WTC11 (cell line): Measurements from ENCODE around the gene EXOC4. TPM values are rescaled to one million over a fixed set of nuclear protein-coding genes. Genes with fewer than 3 reads are reported as not detected.

Source experiments
- ATAC-seq: fragments of 200-7000 bp; cut with Tn5 transposase; 2 replicates; pipeline ENCODE4 v1.10.0; 2021; ENCODE audit warnings: mild to moderate bottlenecking, moderate library complexity
- CTCF ChIA-PET: fragments of 300-600 bp; sonication (Branson Sonifier 250); formaldehyde crosslinking; loops from one replicate; lab custom pipeline; 2021; ENCODE audit warnings: antibody characterized with exemption; lab: Charles Lee
- POLR2A ChIA-PET: fragments of 350-600 bp; sonication (Branson Sonifier 250); formaldehyde crosslinking; loops from one replicate; lab custom pipeline; 2021; ENCODE audit warnings: antibody characterized with exemption; lab: Charles Lee
- DNase-seq: peaks from one replicate; pipeline ENCODE4 v3.0.0; 2021; ENCODE audit warnings: low spot score
- H3K27ac Mint-ChIP-seq: 2 replicates; pipeline ENCODE4 v1.8.0; 2021; ENCODE audit warnings: mixed read lengths
- H3K27me3 Mint-ChIP-seq: 2 replicates; pipeline ENCODE4 v1.8.0; 2021; ENCODE audit warnings: low read depth, mild to moderate bottlenecking, moderate library complexity, mixed read lengths
- H3K36me3 Mint-ChIP-seq: 2 replicates; pipeline ENCODE4 v1.8.0; 2021; ENCODE audit warnings: mixed read lengths
- H3K4me1 Mint-ChIP-seq: 2 replicates; pipeline ENCODE4 v1.8.0; 2022; ENCODE audit warnings: mixed read lengths
- H3K4me3 Mint-ChIP-seq: 2 replicates; pipeline ENCODE4 v1.8.0; 2021; ENCODE audit warnings: mild to moderate bottlenecking, moderate library complexity, mixed read lengths
- H3K9me3 Mint-ChIP-seq: 2 replicates; pipeline ENCODE4 v1.8.0; 2021; ENCODE audit warnings: mixed read lengths
- CTCF ChIP-seq: fragments of 200-600 bp; IDR thresholded peaks from 2 replicates; pipeline ENCODE4 v1.8.0; 2022; ENCODE audit warnings: antibody characterized with exemption
- E2F4 ChIP-seq: sonication (generic); formaldehyde crosslinking; IDR thresholded peaks from 2 replicates; pipeline ENCODE4 v1.8.1; 2022; ENCODE audit warnings: low read depth, mild to moderate bottlenecking, moderate library complexity, missing genetic modification reagents, borderline replicate concordance
- ERG ChIP-seq: fragments of 250-450 bp; sonication (Bioruptor Pico); IDR thresholded peaks from 2 replicates; pipeline ENCODE4 v1.8.0; 2021; ENCODE audit warnings: mild to moderate bottlenecking
- ETV6 ChIP-seq: sonication (generic); formaldehyde crosslinking; IDR thresholded peaks from 2 replicates; pipeline ENCODE4 v1.8.1; 2022; ENCODE audit warnings: mild to moderate bottlenecking, missing genetic modification reagents
- GABPB1 ChIP-seq: sonication (generic); formaldehyde crosslinking; IDR thresholded peaks from 2 replicates; pipeline ENCODE4 v1.8.1; 2023; ENCODE audit warnings: mild to moderate bottlenecking, missing genetic modification reagents
- GTF2I ChIP-seq: fragments of 250-450 bp; sonication (Bioruptor Pico); conservative IDR thresholded peaks from 2 replicates; pipeline ENCODE4 v1.4.0; 2021; ENCODE audit warnings: mild to moderate bottlenecking
- KAT7 ChIP-seq: sonication (generic); formaldehyde crosslinking; IDR thresholded peaks from 2 replicates; pipeline ENCODE4 v1.8.1; 2023; ENCODE audit warnings: missing genetic modification reagents, mild to moderate bottlenecking, borderline replicate concordance
- OVOL2 ChIP-seq: fragments of 250-450 bp; sonication (Bioruptor Pico); IDR thresholded peaks from 2 replicates; pipeline ENCODE4 v1.9.0; 2021; ENCODE audit warnings: mild to moderate bottlenecking, borderline replicate concordance
- TCF7 ChIP-seq: sonication (generic); formaldehyde crosslinking; IDR thresholded peaks from 2 replicates; pipeline ENCODE4 v1.8.0; 2022; ENCODE audit warnings: mild to moderate bottlenecking, low read depth, missing genetic modification reagents, moderate library complexity
- USF2 ChIP-seq: sonication (generic); formaldehyde crosslinking; IDR thresholded peaks from 2 replicates; pipeline ENCODE4 v1.8.1; 2023; ENCODE audit warnings: mild to moderate bottlenecking, missing genetic modification reagents, moderate library complexity
- ZNF425 ChIP-seq: fragments of 250-450 bp; sonication (Bioruptor Pico); conservative IDR thresholded peaks from 2 replicates; pipeline ENCODE4 v1.9.0; 2021; ENCODE audit warnings: mild to moderate bottlenecking
- total RNA-seq: library from RNA; stranded (reverse); gene quantifications from 3 replicates; pipeline ENCODE4 v1.2.3, GENCODE V29; 2021

EXOC4 gene
- total RNA-seq, 1 experiment from 2014 or later = 62.0 TPM

GRCh38 chr7:134016223-134016941 lies 763.5 kb downstream of the EXOC4 start:
- ChIA-PET CTCF (interaction anchor here (0.6 to 3.1 kb wide), 7 partner anchors 8 to 650 kb away, joined by 3 to 28 read pairs (median 4); no protein-coding TSS in a partner anchor), POLR2A (no interaction called here)
- no peaks in the 10 kb centered on the region for H3K27me3 Mint-ChIP-seq
- no peak overlapping the region for H3K27ac Mint-ChIP-seq
- ATAC-seq (peak; percentile 78), DNase-seq (peak; percentile 53)
- no peak overlapping the region for H3K4me3 Mint-ChIP-seq
- H3K4me1 Mint-ChIP-seq = peaks cover 24% of the 10 kb centered on the region
- H3K9me3 Mint-ChIP-seq = no peaks in the 10 kb centered on the region
- H3K36me3 Mint-ChIP-seq = no peaks in the 10 kb centered on the region
- 0 out of 2 replicates have a peak, but pooled peaks have one; percentile 15 for TF ChIP-seq ETV6 (CRISPR knock-in tag)
- no peak for TF ChIP-seq USF2 (CRISPR knock-in tag)
- TF ChIP-seq CTCF = peak; percentile 37; the same call in 1 of the 2 replicates

- Mint-ChIP-seq H3K27me3 (no peaks in the 10 kb centered on the region), H3K4me3 (no peak overlapping the region), H3K36me3 (no peaks in the 10 kb centered on the region), H3K27ac (no peak overlapping the region), H3K4me1 (peaks cover 29% of the 10 kb centered on the region), H3K9me3 (no peaks in the 10 kb centered on the region)
- DNase-seq (no peak), ATAC-seq (no peak)
- TF ChIP-seq KAT7 (CRISPR knock-in tag) (no peak), OVOL2 (CRISPR knock-in tag) (no peak), TCF7 (CRISPR knock-in tag) (no peak), CTCF (peak; percentile 18; the same call in 1 of the 2 replicates), GTF2I (CRISPR knock-in tag) (no peak)
- ChIA-PET CTCF (interaction anchor here (1.3 to 3.1 kb wide), 4 partner anchors 12 to 403 kb away, joined by 3 to 28 read pairs (median 5); no protein-coding TSS in a partner anchor), POLR2A (no interaction called here)
These were observed 764.0 kb downstream of the EXOC4 start for GRCh38 chr7:134016942-134017303.

GRCh38 chr7:134018306-134018705 lies 765.4 kb downstream of the EXOC4 start:
- H3K4me3 Mint-ChIP-seq = no peak overlapping the region
- 0 out of 2 replicates have a peak, but pooled peaks have one; percentile 20 for TF ChIP-seq USF2 (CRISPR knock-in tag)
- no peak for TF ChIP-seq ERG (CRISPR knock-in tag)
- no peaks in the 10 kb centered on the region for H3K9me3 Mint-ChIP-seq
- no peak for DNase-seq
- no peaks in the 10 kb centered on the region for H3K27me3 Mint-ChIP-seq
- ChIA-PET POLR2A (no interaction called here), CTCF (interaction anchor here (3.1 kb wide), 1 partner anchor 123 kb away, joined by 28 read pairs; no protein-coding TSS in a partner anchor)
- no peaks in the 10 kb centered on the region for H3K36me3 Mint-ChIP-seq
- no peak for ATAC-seq
- H3K4me1 Mint-ChIP-seq = peaks cover 40% of the 10 kb centered on the region
- no peak overlapping the region; the same call in 1 of the 2 replicates for H3K27ac Mint-ChIP-seq

GRCh38 chr7:134019251-134019650 lies 766.4 kb downstream of the EXOC4 start:
- Mint-ChIP-seq H3K27me3 (no peaks in the 10 kb centered on the region), H3K9me3 (no peaks in the 10 kb centered on the region), H3K36me3 (no peaks in the 10 kb centered on the region), H3K4me3 (no peak overlapping the region), H3K4me1 (peaks cover 40% of the 10 kb centered on the region), H3K27ac (no peak overlapping the region)
- TF ChIP-seq GABPB1 (CRISPR knock-in tag) (no peak), E2F4 (CRISPR knock-in tag) (no peak), ZNF425 (CRISPR knock-in tag) (no peak)
- ATAC-seq (no peak), DNase-seq (no peak)
- CTCF ChIA-PET = interaction anchor here (0.7 to 4.4 kb wide), 2 partner anchors 122 to 401 kb away, joined by 3 to 29 read pairs; no protein-coding TSS in a partner anchor
- POLR2A ChIA-PET = interaction anchor here (0.9 kb wide), 1 partner anchor 122 kb away, joined by 3 read pairs; no protein-coding TSS in a partner anchor
